DMS53 (cell line): ENCODE results near the gene FBN2.

Experiments used
- DNase-seq: peaks from one replicate; lab custom pipeline; 2025; lab: John Stamatoyannopoulos, UW

The FBN2 gene

DNA sequence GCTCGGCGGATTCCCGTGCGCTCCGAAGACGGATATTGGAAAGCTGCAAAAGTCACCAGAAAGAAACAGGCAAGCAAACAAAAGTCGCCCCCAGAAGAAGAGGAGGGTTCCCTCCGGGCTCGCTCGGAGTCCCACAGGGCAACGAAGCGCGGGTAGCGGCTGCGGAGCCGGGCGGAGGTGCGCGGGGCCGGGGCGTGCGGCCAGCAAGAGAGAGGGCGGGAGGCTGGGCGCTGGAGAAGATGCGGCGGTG lies at the start of gene FBN2:
Gene FBN2 (minus strand): TSS at position 246 of the 250 bp plus-strand sequence. CDS start 642 bp downstream, outside the sequence.
- DNase-seq = no peak

DNA sequence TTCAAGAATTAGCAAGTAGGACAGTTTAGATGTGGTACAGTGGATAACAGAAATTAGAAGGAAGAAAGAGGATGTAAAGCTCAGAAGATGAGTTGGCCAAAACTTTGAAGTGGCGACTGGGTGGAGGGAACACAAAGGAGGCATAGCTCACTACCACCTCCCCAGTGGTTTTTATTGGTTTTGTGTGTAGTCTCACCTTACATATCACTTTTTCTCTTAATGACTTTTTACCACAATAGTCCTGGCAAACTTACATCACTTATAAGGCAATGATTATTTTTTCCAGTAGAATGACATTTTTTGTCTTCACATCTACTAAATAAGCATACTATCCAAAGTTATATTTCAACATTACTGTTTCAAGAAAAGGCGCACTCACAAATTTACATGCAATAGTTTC lies 49.2 kb upstream of the FBN2 start:
- no peak for DNase-seq

DNA sequence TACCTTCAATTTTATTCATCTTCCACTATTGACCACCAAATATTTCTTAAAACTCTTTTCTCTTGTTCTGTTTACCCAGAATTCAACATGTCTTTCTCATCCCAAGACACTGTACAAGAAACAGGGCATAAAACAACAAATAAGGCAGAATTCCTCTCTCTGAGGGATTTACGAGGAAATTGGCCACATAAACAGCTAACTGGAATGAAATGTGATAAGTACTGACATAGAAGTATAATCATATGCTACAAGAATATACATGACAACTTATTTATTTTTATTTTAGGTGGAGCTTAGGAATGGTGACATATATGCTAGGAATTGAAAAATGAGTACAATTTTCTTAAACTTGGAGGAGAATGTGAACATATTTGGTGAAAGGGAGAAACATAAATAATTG lies 48.8 kb upstream of the FBN2 start:
- no peak for DNase-seq

DNA sequence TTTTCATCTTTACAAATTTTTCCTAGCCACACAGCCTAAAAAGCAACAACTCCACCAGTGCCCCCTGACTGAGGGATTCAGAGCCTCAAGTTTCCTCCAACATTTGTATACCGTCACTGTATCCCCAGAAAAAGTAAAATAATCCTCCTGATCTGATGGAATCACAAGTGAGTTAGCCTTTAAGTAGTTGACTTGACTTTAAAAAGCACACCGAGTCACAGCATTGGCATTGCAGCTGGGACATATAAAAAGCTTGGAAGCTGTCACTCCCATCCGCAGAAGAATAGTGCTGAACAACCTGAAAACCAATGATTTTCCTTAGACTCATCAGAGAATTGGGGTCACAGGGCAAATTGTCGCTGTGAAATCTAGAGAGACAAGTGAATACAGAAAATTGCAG lies 41.6 kb upstream of the FBN2 start:
- DNase-seq = no peak

DNA sequence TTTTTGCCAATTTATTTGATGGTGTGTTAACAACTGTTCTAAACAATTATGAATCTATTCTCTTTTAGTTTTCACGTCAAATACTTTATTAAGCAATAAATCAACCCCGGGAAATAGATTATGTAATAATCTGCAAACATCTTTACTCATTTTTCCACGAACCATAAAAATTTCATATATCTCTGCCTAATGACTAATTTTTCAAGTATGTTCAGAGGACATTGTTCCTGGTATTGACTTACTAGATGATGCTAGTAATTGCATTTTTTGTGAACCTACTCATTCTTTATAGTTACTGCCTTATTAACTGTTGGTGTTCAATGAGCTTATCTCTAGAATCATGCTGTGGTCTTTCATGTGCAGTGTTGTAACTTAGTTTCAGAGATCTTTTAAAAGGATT lies 41.0 kb upstream of the FBN2 start:
- no peak for DNase-seq

DNA sequence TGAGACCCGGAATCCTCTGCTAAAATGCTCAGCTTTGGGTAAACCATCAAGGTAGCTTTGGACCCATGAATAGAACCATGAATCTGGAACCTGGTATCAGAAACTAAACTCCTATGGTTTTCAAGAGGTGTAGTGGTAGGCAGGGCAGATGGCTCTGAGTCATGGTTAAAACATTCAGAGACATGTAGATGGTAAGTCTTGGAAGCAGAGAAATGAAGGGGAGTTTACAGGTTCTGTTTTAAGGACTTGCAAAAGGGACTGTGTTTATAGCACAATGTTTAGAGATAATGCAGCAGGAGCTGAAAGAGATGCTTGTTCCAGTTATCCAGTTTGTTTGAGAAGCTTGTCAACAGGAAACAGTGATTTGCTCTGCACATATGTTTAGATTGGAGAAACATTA lies 36.0 kb upstream of the FBN2 start:
- DNase-seq = peak; percentile 18

DNA sequence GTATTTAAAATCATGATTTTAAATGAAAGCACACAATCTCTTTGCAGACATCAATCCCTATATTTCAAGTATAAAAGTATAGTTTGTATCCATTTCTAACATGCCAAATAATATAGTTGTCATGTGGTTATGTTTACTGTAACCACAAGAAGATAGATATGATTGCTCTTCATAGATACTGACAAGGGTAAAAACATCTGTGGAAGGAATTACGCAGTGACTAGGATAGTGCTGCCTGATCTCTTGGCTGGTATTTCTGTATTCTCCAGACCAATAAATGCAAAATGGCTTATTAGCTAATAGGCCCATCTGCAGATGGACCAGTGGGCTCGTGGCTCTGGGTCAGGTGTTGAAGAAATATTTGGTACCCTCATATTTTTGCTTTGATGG lies 34.9 kb upstream of the FBN2 start:
- no peak for DNase-seq

DNA sequence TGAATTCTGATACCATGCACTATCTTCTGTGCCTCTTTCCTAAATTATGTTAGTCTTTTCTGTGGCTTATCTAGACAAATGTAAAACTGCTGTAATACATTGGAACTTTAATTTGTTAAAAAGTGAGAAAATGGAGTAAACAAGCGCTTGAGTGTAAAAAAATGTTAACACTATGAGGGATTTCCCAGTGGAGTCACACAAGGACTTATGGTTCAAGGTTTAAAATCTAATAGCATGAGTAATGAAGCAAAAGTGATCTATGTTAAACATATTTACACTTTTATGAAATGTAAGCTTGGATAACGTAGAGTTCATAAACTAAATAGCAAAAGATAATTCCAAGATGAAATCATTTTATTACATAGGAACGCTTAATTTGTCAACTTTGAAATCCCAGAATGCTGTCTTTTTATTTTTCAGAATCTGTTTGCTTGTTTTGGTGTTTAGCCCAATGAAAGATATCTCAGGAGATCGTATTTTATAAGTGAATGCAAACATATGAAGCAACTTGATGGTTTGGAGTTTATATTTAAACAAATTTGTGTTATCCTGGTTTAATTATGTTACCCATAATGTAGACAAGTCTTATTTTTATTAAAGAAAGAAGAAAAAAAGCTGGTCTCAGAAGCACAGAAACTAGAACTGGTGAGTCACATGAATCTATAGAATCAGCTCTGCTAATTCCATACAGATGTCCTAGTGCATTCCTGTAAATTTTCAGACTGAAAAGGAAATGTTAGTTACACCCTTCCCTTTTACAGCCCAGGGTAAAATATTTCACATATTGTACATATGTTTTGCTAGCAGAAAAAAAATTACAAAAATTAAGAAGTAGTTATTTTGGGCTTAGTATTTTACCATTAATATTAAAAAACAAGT lies 34.2 kb upstream of the FBN2 start:
- no peak for DNase-seq

DNA sequence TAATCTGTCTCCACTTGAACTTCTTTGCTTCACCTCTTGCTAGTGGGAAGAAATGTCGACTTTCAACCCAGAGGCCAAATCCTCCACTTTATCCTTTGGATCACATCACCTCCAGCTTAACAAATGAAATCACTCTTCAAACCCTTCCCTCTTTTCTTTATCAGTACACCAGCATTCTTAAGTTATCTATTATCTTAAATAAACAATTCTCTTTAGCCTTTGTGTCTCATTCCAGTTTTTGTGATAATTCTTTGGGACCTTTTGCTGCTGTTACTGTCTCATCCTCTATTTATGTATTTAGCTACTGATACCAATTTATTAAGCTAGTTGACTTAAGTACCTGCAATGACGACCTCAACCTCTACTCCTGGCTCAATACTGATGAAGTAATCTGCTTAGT lies 28.1 kb upstream of the FBN2 start:
- no peak for DNase-seq

DNA sequence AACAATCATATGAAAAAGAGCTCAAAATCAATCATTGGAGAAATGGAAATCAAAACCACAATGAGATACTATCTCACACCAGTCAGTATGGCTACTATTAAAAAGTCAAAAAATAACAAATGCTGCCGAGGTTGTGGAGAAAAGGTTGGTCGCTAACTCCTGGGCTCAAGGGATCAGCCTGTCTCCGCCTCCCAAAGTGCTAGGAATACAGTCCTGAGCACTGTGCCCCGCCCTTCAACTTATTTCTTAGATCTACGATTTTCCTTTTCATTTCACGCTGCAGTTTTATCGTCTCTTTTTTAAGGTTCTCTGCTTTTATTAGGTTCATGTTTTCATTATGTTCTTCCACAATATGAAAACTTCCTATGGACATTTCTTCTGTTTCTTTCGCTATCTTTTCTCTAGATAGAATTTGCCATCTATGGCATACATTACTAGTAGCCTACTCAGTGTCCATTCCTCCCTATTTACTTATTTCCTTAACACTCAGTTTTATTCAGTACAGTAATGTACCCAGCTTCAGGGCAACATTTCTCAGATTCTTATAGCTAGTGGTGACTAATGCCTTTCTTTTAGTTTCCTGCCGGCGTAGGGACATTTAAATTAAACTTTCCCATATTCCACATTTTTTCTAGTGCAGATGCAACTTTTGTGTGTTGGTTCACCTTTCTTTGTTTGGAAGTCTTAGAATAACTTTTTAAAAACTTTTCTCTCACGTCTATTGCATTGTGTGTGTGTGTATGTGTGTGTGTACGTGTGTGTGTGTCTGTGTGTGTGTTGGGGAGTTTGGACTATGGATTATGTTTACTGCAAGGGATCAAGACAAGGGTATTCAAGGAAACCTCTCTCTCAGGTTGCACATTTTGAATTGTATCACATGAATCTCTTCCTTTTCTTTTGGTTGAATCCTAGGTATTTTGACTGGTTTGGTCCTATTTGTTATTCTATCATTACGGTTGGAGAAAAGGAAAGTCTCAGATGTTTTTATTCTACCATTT lies 21.6 kb upstream of the FBN2 start:
- no peak for DNase-seq

DNA sequence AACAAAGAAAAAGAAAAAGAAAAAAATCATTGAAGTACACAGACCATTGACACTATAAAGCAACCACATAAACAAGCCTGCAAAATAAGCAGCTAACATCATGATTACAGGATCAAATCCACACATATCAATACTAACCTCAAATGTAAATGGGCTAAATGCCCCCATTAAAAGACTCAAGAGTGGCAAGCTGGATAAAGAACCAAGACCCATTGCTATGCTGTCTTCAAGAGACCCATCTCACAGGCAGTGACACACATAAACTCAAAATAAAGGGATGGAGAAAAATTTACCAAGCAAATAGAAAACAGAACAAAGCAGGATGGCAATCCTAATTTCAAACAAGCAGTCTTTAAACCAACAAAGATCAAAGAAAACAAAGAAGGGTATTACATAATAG lies 15.7 kb upstream of the FBN2 start:
- DNase-seq = no peak

DNA sequence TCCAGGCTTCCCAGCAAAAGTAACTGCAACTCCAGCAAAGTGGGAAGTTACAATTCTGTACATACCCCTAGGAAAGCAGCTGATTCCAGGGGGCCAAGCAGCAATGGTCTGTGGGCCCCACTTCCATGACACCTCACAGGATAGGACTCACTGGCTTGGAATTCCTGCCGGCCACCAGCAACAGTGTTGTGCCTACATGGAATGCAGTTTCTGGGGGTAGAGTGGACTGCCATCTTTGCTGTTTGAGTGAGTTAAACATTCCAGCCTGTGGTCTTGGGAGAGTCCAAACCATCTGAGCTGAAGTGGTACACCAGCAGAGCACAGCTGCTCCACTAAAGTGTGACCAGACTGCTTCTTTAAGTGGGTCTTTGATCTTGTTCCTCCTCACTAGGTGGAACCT lies 13.4 kb upstream of the FBN2 start:
- DNase-seq = no peak

DNA sequence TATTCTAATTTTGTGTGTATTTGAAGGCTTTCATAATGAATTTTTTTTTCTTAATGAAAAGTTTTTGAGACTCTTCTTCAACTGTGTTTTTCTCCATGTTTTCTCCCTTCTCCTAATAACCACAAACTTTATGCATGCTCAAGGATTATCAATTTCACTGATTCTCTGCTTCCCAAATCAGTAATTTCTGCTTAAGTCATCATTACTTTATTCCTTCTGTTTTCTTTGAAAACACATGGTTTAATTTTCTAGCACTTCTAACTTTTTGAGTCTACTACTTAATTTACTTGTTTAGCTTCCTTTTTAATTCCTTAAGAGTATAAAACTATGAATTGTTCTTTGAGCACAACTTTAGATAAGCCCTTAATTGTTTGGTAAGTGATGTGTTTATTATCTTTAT lies 11.5 kb upstream of the FBN2 start:
- no peak for DNase-seq

DNA sequence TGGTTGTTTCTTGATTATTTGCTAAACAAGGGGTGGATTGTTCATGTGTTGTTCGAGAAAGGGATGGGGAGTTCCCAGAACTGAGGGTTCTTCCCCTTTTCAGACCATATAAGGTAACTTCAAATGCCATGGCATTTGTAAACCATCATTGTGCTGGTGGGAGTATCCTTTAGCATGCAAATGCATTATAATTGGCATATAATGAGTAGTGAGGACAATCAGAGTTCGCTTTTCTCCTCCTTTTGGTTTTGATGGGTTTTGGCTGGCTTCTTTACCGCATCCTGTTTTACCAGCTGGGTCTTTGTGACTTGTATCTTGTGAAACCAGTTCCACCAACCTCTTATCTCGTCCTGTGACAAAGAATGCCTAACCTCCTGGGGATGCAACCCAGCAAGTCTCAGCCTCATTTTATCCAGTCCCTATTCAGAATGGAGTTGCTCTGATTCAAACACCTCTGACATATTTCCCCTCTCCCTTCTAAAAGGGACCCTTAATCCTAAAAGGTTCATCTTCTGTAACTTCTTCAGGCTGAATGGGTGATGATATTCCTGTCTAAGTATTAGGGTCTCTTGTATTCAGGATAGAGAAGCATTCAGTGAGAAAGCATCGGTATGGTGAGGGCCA lies 8.7 kb upstream of the FBN2 start:
- DNase-seq = peak; percentile 78

DNA sequence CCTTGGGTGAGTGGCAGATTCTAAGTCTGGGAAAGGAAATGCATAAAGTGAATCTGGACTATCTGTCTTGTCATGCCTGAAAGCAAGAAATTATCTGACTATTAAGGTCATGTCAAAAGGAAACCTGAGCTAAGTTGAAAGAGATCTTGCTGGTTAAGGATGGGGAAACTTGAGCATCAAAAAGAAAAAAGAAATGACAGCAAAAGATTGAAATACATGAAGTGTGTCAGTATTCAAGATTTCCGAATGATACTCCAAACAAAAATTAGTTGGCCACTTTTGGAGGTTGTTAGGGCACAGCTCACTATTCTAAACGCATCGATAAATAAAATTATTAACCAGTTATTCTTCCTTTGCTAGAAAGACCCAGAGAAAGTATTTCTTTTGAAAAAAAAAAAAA lies 3.3 kb upstream of the FBN2 start:
- DNase-seq = no peak

DNA sequence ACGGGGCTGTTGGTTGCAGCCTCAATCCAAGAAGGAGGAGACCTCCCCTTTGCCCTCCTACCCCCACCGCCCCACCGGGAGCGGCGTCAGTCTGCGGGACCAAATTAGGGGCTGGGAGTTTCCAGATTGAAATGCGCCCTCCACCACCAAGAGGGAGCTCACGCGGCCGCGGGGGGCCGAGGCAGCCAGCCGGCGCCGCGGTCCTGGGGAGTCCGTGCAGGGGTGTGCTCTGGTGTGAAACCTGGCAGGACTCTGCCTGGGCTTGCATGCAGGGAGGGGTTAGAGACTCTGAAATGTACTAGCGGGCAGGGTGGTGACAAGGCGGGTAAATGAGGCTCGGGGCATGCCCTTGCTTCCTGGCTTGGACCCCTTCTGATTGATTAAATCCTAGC lies 989 bp upstream of the FBN2 start:
- DNase-seq = no peak

DNA sequence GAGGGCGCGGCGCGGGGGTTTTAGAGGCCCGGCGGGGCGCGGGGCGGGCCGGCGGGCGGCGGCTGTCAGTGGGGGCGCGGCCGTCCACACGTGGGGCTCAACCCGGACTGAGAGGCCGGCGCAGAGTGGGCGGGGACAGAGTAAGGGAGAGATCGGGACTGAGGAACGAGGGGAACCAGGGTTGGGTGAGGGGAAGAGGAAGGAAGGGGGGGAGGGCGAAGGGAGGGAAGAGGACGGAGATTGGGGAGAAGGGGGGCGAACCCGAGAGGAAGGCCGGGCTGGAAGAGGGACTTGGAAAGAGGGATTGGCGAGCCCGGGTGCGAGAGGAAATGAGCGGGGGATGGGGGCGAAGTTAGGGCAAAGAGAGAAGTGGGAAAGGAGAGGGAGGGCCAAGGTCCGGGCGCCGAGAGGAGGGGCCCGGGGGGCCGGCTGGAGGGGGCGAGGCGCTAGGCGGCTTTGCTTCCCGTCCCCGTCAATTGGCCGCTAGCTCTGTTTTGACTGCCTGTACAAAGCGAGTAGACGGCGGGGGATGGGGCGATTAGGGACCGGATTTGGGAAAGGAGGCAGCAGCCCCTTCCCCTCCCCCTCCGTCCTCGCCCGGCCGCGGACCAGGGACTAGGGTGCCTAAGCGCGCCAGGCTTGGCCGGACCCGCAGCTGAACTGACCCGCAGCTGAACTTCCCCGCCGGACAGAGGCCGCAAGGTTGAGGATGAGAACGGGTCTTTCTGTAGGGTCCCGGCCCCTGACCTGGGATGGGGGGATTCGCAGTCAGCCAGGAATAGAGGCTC lies 399 bp upstream of the FBN2 start:
- peak; percentile 62 for DNase-seq

DNA sequence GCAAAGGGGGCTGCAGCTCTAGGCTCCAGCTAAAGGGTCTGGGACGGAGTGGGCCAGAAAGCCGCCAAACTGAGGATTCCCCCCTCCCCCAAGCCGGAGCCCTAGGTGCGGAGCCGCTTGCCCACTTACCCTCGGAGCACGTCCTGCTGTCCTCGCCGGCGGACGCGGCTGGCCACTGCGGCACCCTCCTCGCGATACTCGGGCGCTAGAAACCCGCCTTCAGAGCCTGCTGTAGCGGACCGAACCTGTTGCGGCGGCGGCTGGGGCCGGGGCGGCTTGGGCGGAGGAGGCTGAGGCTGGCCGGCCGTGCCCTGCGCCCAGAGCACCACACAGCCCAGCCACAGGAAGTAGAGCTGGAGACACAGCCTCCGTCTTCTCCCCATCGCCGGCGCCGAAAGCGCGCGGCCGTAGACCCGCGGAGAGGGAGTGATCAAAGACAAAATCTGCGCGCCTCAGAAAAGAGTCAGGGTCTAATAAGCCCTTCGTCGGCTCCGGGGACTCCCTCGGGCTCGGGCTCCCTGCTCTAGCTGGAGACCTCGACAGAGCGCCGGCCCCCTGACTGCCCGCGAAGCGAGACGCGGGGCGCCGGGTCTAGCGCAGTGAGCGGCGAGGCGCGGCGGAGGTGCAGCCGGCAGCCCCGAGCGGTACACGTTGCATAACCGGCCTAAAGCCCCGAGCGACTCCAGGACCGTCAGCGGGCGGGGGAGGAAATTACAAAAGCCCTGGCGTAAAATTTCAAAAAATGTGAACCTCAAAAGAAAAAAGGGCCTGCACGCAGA lies 635 bp downstream of the FBN2 start:
- peak; percentile 76 for DNase-seq

DNA sequence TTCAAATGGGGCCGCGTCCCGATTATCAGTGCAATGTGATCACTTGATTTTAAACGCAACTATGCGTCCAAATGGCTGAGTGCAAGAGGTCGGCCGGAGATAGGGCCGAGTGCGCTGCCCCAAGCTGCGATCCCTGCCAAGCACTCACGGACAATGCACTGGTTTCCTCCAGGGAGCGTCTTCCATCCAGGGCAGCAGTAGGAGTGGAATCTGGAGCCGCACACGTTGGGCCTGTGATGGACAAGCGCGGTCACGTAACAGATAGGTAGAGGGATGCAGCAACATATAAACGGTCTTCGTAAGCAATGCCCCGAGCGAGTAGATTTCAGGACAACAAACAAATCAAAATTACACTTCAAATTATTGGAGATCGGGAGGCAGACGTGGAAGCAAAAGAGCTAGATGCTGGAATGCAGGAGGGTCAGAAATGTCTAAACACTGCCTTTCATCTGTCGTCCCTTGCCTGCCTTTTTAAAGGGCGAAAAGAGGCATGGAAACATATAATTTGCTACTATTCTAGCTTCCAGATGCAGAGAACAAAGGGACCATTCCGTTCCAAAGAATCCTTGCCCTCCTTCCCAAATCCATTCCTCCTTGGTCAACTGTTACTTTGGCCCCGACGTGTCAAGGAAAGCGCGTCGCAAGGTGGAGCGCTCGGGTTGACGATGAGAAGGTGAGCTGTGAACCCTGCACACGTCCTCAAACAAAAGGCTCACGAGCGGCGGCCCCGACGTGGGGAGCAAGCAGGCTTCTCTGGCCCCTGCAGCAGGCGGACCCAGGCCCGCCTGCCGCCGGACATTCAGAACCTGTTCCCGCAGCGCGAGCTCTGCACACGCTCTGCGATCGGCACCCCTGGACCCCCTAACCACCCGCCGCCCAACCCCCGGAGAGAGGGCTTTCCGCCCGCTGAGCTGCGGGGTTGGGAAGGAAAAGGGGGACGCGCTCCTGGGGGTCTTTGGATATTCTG lies 1.5 kb downstream of the FBN2 start:
- DNase-seq = peak; percentile 8

DNA sequence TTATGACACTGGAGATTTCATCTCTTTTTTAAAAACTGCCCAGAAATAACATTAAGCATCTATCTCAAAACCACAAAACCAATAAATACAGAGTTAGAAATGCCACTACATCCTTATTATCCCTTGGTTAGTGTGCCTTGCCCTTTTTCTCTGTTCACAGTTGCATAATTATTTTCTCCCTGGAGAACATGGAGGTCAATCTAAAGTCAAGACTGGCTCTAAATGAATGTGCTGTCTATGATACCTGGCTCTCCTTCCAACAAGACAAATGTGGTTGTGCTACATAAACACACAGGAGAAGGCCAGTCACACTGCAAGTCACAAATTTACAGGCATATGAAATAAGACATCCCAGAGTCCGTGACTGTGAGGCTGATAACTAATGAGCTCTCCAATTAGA lies 2.8 kb downstream of the FBN2 start:
- no peak for DNase-seq
